Ascending aorta (tissue), 2 donors: Measurements from ENCODE around the gene NRXN3. TPM values are rescaled to one million over a fixed set of nuclear protein-coding genes. Genes with fewer than 3 reads are reported as not detected.

Experiments used
- DNase-seq, 2 donors: peaks; one replicate each; pipeline ENCODE4 v3.0.0-alpha.2; 2019; ENCODE audit warnings: low spot score in 2 of 2
- H3K27ac ChIP-seq, 2 donors: fragments of 200-600 bp; sonication (generic); one replicate each; pipeline ENCODE4 v1.5.1; 2016 to 2017; ENCODE audit warnings: mild to moderate bottlenecking in 1 of 2
- H3K27me3 ChIP-seq: fragments of 200-600 bp; sonication (generic); one replicate; pipeline ENCODE4 v1.5.1; 2017
- H3K36me3 ChIP-seq, 2 donors: fragments of 200-600 bp; sonication (generic); one replicate each; pipeline ENCODE4 v1.5.1; 2016
- H3K4me1 ChIP-seq, 2 donors: fragments of 200-600 bp; sonication (generic); one replicate each; pipeline ENCODE4 v1.5.1; 2016 to 2017; ENCODE audit warnings: mild to moderate bottlenecking in 1 of 2
- H3K4me3 ChIP-seq, 2 donors: fragments of 200-600 bp; sonication (generic); one replicate each; pipeline ENCODE4 v1.5.1; 2016 to 2017; ENCODE audit warnings: mild to moderate bottlenecking in 1 of 2
- H3K9me3 ChIP-seq, 2 donors: fragments of 200-600 bp; sonication (generic); one replicate each; pipeline ENCODE4 v1.5.1; 2016
- intact Hi-C: fragments of 100-400 bp; cut with DNase I; formaldehyde crosslinking; loops from one replicate; pipeline ENCODE4 v1.15.1; 2023
- total RNA-seq: library from RNA; depleted of rRNA; stranded (reverse); fragments of >200 nt; gene quantifications from one replicate; pipeline ENCODE4 v1.1.0, GENCODE V29; 2016
- TF ChIP-seq, protein P1 (sequence below), 3 experiments: fragments of 200-600 bp in 2 of 3; fragments of 450-650 bp in 1 of 3; sonication (generic) in 2 of 3; IDR thresholded peaks; one replicate each; pipeline ENCODE4 v1.5.1; 2016 to 2019; ENCODE audit warnings: antibody characterized with exemption in 3 of 3, mild to moderate bottlenecking in 1 of 3, moderate library complexity in 1 of 3

Gene NRXN3
- total RNA-seq, 1 donor from 2014 or later: 21.0 TPM

- H3K27ac ChIP-seq: no peak overlapping the region
- TF ChIP-seq, protein P1, sequence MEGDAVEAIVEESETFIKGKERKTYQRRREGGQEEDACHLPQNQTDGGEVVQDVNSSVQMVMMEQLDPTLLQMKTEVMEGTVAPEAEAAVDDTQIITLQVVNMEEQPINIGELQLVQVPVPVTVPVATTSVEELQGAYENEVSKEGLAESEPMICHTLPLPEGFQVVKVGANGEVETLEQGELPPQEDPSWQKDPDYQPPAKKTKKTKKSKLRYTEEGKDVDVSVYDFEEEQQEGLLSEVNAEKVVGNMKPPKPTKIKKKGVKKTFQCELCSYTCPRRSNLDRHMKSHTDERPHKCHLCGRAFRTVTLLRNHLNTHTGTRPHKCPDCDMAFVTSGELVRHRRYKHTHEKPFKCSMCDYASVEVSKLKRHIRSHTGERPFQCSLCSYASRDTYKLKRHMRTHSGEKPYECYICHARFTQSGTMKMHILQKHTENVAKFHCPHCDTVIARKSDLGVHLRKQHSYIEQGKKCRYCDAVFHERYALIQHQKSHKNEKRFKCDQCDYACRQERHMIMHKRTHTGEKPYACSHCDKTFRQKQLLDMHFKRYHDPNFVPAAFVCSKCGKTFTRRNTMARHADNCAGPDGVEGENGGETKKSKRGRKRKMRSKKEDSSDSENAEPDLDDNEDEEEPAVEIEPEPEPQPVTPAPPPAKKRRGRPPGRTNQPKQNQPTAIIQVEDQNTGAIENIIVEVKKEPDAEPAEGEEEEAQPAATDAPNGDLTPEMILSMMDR (IDR thresholded peaks at IDR 0.05): no peak
- intact Hi-C loops: no loop called here
- H3K4me1 ChIP-seq: no peaks in the 10 kb centered on the region
- H3K4me3 ChIP-seq: no peak overlapping the region
- H3K27me3 ChIP-seq: no peaks in the 10 kb centered on the region
- no peaks in the 10 kb centered on the region for H3K36me3 ChIP-seq
- DNase-seq: no peak
- H3K9me3 ChIP-seq: no peaks in the 10 kb centered on the region
These were observed 159.2 kb downstream of the NRXN3 start for GRCh38 chr14:78329371-78329770.

GRCh38 chr14:78335531-78335930, 165.4 kb downstream of the NRXN3 start:
- Histone ChIP-seq H3K36me3 (no peaks in the 10 kb centered on the region), H3K4me3 (no peak overlapping the region), H3K9me3 (no peaks in the 10 kb centered on the region), H3K27me3 (no peaks in the 10 kb centered on the region), H3K4me1 (no peaks in the 10 kb centered on the region), H3K27ac (no peak overlapping the region)
- TF ChIP-seq, protein P1 (IDR thresholded peaks at IDR 0.05): no peak
- intact Hi-C loops: no loop called here
- no peak for DNase-seq

DNA sequence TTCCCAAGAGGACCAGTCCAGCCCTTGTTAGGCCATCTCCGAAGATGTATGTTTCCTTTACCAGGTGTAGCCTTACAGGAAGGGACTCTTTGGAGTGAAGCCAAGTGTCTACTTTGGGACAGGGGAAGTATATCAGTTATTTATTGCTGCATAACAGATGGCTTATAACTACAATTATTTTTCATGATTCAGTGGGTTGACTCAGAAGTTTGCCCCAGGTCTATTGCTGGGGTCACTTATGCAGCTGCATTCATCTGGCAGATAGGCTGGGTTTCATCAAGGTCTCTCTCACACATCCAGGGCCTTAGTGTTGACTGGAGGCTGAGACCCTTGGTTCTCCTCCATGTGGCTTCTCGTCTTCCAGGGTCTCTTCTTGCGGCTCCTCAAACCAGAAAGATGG, 170.1 kb downstream of the NRXN3 start:
- H3K36me3 ChIP-seq: no peaks in the 10 kb centered on the region
- TF ChIP-seq, protein P1 (IDR thresholded peaks at IDR 0.05): no peak
- no peak for DNase-seq
- no peak overlapping the region for H3K4me3 ChIP-seq
- intact Hi-C loops: no loop called here
- H3K9me3 ChIP-seq: no peaks in the 10 kb centered on the region
- no peaks in the 10 kb centered on the region for H3K27me3 ChIP-seq
- no peak overlapping the region for H3K27ac ChIP-seq
- no peaks in the 10 kb centered on the region for H3K4me1 ChIP-seq

DNA sequence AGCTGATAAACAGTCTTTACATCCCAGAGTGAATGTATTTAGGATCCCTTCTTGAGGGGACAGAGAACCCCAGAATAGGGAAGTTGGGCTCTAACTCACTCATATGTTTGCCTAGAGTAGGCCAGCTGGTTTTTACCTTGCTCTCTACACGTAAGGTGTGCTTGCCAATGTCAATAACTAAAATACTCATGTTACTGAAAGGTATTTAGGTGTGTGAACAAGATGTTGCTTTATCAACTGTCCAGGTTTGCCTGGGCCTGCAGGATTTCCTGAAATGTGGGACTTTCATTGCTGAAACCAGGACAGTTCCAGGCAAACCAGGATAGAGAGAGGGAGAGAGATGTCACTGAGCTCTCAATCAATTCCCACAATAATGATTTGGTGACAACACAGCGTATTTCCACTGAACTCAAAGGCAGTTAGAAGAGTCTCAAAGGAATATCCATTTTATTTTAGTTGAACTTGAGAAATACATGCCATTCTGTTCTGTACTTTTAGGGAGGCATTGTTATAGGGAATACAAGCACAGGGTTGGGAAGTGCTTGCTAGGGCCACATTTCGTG, 171.7 kb downstream of the NRXN3 start:
- intact Hi-C loops: no loop called here
- Histone ChIP-seq H3K9me3 (no peaks in the 10 kb centered on the region), H3K27ac (no peak overlapping the region), H3K4me3 (no peak overlapping the region), H3K4me1 (no peaks in the 10 kb centered on the region), H3K27me3 (no peaks in the 10 kb centered on the region), H3K36me3 (no peaks in the 10 kb centered on the region)
- no peak for DNase-seq
- TF ChIP-seq, protein P1 (IDR thresholded peaks at IDR 0.05): no peak

- H3K4me3 ChIP-seq: no peak overlapping the region
- intact Hi-C loops: no loop called here
These were observed 172.7 kb downstream of the NRXN3 start for GRCh38 chr14:78342879-78343278.

More at GRCh38 chr14:78342879-78343278, 172.7 kb downstream of the NRXN3 start:
- Histone ChIP-seq H3K36me3 (no peaks in the 10 kb centered on the region), H3K4me1 (no peaks in the 10 kb centered on the region), H3K27me3 (no peaks in the 10 kb centered on the region), H3K27ac (no peak overlapping the region), H3K9me3 (no peaks in the 10 kb centered on the region)
- DNase-seq: no peak
- TF ChIP-seq, protein P1 (IDR thresholded peaks at IDR 0.05): no peak
